ENCODE data around the gene PDE8A.

PDE8A gene

DNA sequence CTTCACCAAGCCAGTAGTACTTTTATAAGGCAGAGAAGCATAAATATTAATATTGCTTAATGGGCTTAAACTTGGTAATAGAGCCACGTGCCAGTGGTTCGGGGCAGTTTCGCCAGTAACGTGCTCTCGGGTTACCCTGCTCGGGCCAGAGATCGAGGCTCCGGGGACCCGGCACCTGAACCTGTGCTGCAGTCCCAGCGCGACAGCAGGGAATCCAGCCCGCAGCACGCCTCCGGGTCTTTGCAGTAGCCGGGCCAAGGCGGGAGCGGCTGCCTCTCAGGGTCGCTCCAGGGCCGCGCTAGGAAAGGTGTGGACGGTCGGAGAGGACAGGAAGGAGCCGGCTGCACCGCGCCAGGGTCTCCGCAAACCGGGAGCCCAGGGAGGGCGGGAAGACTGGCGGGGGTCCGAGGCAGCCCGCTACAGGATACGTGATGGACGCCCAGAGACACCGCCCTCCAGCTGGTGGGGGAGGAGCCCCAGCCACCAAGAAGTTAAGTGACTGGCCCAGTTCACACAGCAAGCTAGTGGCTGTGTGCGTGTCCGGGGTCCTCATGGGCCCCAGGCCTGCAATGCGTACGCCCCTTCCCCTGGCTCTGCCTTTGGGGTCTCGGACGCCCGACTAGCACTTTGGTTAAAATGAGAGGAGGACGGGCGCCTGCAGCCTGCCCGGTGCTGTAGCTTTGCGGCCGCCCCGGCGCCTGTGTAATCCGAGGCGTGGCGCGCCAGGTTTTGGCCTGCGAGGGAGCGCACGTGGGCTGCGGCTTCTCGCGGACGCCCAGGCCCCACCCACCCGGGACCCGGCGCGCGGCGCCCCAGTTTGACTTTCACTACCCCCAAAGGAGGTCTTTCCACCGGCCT lies 1.2 kb upstream of the PDE8A start (continued):
- TF ChIP-seq ZFP41 (tag by site-specific recombination; IDR thresholded peaks at IDR 0.05; ENCODE audit: borderline replicate concordance) (no peak), ZNF560 (tag by site-specific recombination; IDR thresholded peaks at IDR 0.05; ENCODE audit: borderline replicate concordance) (no peak), ZNF366 (tag by site-specific recombination; conservative IDR thresholded peaks at IDR 0.05) (no peak; the same call in 1 of the 2 replicates), ZBTB44 (tag by site-specific recombination; IDR thresholded peaks at IDR 0.05) (peak; percentile 23; the same call in 1 of the 2 replicates), INSM2 (tag by site-specific recombination; IDR thresholded peaks at IDR 0.05) (peak; percentile 43; the same call in 1 of the 2 replicates), ZBTB11 (tag by site-specific recombination; conservative IDR thresholded peaks at IDR 0.05; ENCODE audit: low read depth) (0 out of 2 replicates have a peak, but pooled peaks have one; percentile 31), ZNF16 (tag by site-specific recombination; IDR thresholded peaks at IDR 0.05; ENCODE audit: low read depth) (no peak), ZNF654 (tag by site-specific recombination; IDR thresholded peaks at IDR 0.05; ENCODE audit: low read depth) (no peak), ZNF394 (tag by site-specific recombination; IDR thresholded peaks at IDR 0.05; ENCODE audit: borderline replicate concordance) (peak; percentile 32; the same call in 1 of the 2 replicates), ZNF561 (tag by site-specific recombination; IDR thresholded peaks at IDR 0.05; ENCODE audit: borderline replicate concordance) (0 out of 2 replicates have a peak, but pooled peaks have one; percentile 79), ZNF423 (tag by site-specific recombination; IDR thresholded peaks at IDR 0.05) (peak; percentile 86), ZNF692 (tag by site-specific recombination; IDR thresholded peaks at IDR 0.05) (0 out of 2 replicates have a peak, but pooled peaks have one; percentile 51), ZNF610 (tag by site-specific recombination; IDR thresholded peaks at IDR 0.05; ENCODE audit: borderline replicate concordance) (peak; percentile 71; the same call in 1 of the 2 replicates), ZIC2 (tag by site-specific recombination; IDR thresholded peaks at IDR 0.05) (peak; percentile 94), ZNF24 (tag by site-specific recombination; IDR thresholded peaks at IDR 0.05) (0 out of 2 replicates have a peak, but pooled peaks have one; percentile 17), ZSCAN5A (tag by site-specific recombination; IDR thresholded peaks at IDR 0.05) (no peak), ZNF792 (tag by site-specific recombination; IDR thresholded peaks at IDR 0.05) (0 out of 2 replicates have a peak, but pooled peaks have one; percentile 16), ZNF664 (tag by site-specific recombination; IDR thresholded peaks at IDR 0.05) (no peak), ZNF501 (tag by site-specific recombination; IDR thresholded peaks at IDR 0.05) (peak; percentile 71), SP7 (tag by site-specific recombination; IDR thresholded peaks at IDR 0.05) (peak; percentile 75), ZNF169 (tag by site-specific recombination; IDR thresholded peaks at IDR 0.05) (no peak), ZBTB17 (tag by site-specific recombination; IDR thresholded peaks at IDR 0.05) (peak; percentile 87), SP3 (tag by site-specific recombination; IDR thresholded peaks at IDR 0.05) (peak; percentile 84), ZNF600 (tag by site-specific recombination; IDR thresholded peaks at IDR 0.05) (peak; percentile 90), ZBTB10 (tag by site-specific recombination; IDR thresholded peaks at IDR 0.05) (0 out of 2 replicates have a peak, but pooled peaks have one; percentile 51)
